ENCODE data around the gene DSCAML1.

The DSCAML1 gene

GRCh38 chr11:117833401-117833891, 36.4 kb upstream of the DSCAML1 start:
- no peak for DNase-seq
- no peak overlapping the region for H3K27ac ChIP-seq
- no peak overlapping the region for H3K4me3 ChIP-seq (ENCODE audit: low read depth, low read length)
- no peaks in the 10 kb centered on the region for H3K36me3 ChIP-seq (replicated peaks)
- in situ Hi-C loops (cut with HindIII; ENCODE audit: low pct_ligation_motif_present, low sequenced_read_pairs), result loop anchor here (25.0 kb wide), 1 partner anchor 104 kb away; the partner anchor contains the start of gene TMPRSS13
- peaks cover 2% of the 10 kb centered on the region for H3K27me3 ChIP-seq (replicated peaks)
- TF ChIP-seq CTCF (IDR thresholded peaks at IDR 0.05; ENCODE audit: low read depth, low read length, missing control alignments), result no peak

- in situ Hi-C loops (cut with HindIII; ENCODE audit: low pct_ligation_motif_present, low sequenced_read_pairs), result loop anchor here (25.0 kb wide), 1 partner anchor 105 kb away; the partner anchor contains the start of gene TMPRSS13
- H3K27me3 ChIP-seq (replicated peaks), result no peaks in the 10 kb centered on the region
- DNase-seq, result no peak
- no peaks in the 10 kb centered on the region for H3K36me3 ChIP-seq (replicated peaks)
- no peak overlapping the region for H3K4me3 ChIP-seq (ENCODE audit: low read depth, low read length)
- no peak overlapping the region for H3K27ac ChIP-seq
- TF ChIP-seq CTCF (IDR thresholded peaks at IDR 0.05; ENCODE audit: low read depth, low read length, missing control alignments), result no peak
Measured at GRCh38 chr11:117832511-117832910, 35.5 kb upstream of the DSCAML1 start.

- Histone ChIP-seq H3K4me3 (ENCODE audit: low read depth, low read length) (no peak overlapping the region), H3K27me3 (replicated peaks) (no peaks in the 10 kb centered on the region), H3K36me3 (replicated peaks) (no peaks in the 10 kb centered on the region), H3K27ac (no peak overlapping the region)
- in situ Hi-C loops (cut with HindIII; ENCODE audit: low pct_ligation_motif_present, low sequenced_read_pairs), result loop anchor here (25.0 kb wide), 1 partner anchor 105 kb away; the partner anchor contains the start of gene TMPRSS13
- no peak for TF ChIP-seq CTCF (IDR thresholded peaks at IDR 0.05; ENCODE audit: low read depth, low read length, missing control alignments)
- DNase-seq, result no peak
Measured at GRCh38 chr11:117831661-117832415, 34.8 kb upstream of the DSCAML1 start.

GRCh38 chr11:117830674-117831351, 33.8 kb upstream of the DSCAML1 start:
- in situ Hi-C loops (cut with HindIII; ENCODE audit: low pct_ligation_motif_present, low sequenced_read_pairs), result loop anchor here (25.0 kb wide), 1 partner anchor 106 kb away; the partner anchor contains the start of gene TMPRSS13
- H3K27ac ChIP-seq, result no peak overlapping the region

GRCh38 chr11:117830072-117830471, 33.1 kb upstream of the DSCAML1 start:
- TF ChIP-seq CTCF (IDR thresholded peaks at IDR 0.05; ENCODE audit: low read depth, low read length, missing control alignments), result no peak
- in situ Hi-C loops (cut with HindIII; ENCODE audit: low pct_ligation_motif_present, low sequenced_read_pairs), result loop anchor here (25.0 kb wide), 1 partner anchor 107 kb away; the partner anchor contains the start of gene TMPRSS13
- no peak overlapping the region for H3K4me3 ChIP-seq (ENCODE audit: low read depth, low read length)
- DNase-seq, result no peak
- H3K27me3 ChIP-seq (replicated peaks), result no peaks in the 10 kb centered on the region
- H3K36me3 ChIP-seq (replicated peaks), result no peaks in the 10 kb centered on the region
- no peak overlapping the region for H3K27ac ChIP-seq

More at GRCh38 chr11:117830674-117831351, 33.8 kb upstream of the DSCAML1 start:
- no peak for DNase-seq
- no peak overlapping the region for H3K4me3 ChIP-seq (ENCODE audit: low read depth, low read length)
- no peaks in the 10 kb centered on the region for H3K27me3 ChIP-seq (replicated peaks)
- no peak for TF ChIP-seq CTCF (IDR thresholded peaks at IDR 0.05; ENCODE audit: low read depth, low read length, missing control alignments)
- no peaks in the 10 kb centered on the region for H3K36me3 ChIP-seq (replicated peaks)

Data from brain microvascular endothelial cell (primary cell).